MM.1S (cell line): Measurements from ENCODE around the gene SH2D7.
A peak's percentile ranks its signal among the peaks of the same experiment; 100 is the strongest.

Experiments
- DNase-seq: peaks from one replicate; pipeline ENCODE4 v3.0.0-alpha.2; 2015
- H2AFZ ChIP-seq: fragments of 300-600 bp; sonication (generic); 2 replicates; pipeline ENCODE4 v1.6.0; 2016; ENCODE audit warnings: antibody characterized with exemption, low read length
- H3F3A ChIP-seq: fragments of 300-600 bp; sonication (generic); 2 replicates; pipeline ENCODE4 v1.6.1; 2016; ENCODE audit warnings: mild to moderate bottlenecking, antibody characterized with exemption, low read length, moderate library complexity, mixed read lengths; ENCODE audit not compliant: insufficient read depth
- H3K27ac ChIP-seq: fragments of 300-600 bp; sonication (generic); 2 replicates; pipeline ENCODE4 v1.5.1; 2016; ENCODE audit warnings: mild to moderate bottlenecking, low read length
- H3K27me3 ChIP-seq: fragments of 300-600 bp; sonication (generic); replicated peaks from 2 replicates; pipeline ENCODE4 v1.6.0; 2016; ENCODE audit warnings: low read length; ENCODE audit not compliant: insufficient read depth
- H3K36me3 ChIP-seq: fragments of 300-600 bp; sonication (generic); replicated peaks from 2 replicates; pipeline ENCODE4 v1.6.1; 2016; ENCODE audit warnings: mild to moderate bottlenecking, low read length, mixed read lengths; ENCODE audit not compliant: insufficient read depth
- H3K4me1 ChIP-seq: fragments of 300-600 bp; sonication (generic); 2 replicates; pipeline ENCODE4 v1.6.1; 2016; ENCODE audit warnings: low read length, mixed read lengths
- H3K4me2 ChIP-seq: fragments of 300-600 bp; sonication (generic); 2 replicates; pipeline ENCODE4 v1.6.0; 2016; ENCODE audit warnings: low read depth, low read length
- H3K4me3 ChIP-seq: fragments of 300-600 bp; sonication (generic); 2 replicates; pipeline ENCODE4 v1.5.1; 2016; ENCODE audit warnings: low read length, mixed read lengths
- H3K79me2 ChIP-seq: fragments of 300-600 bp; sonication (generic); 2 replicates; pipeline ENCODE4 v1.6.1; 2016; ENCODE audit warnings: mixed run types, low read length, mixed read lengths
- H3K9ac ChIP-seq: fragments of 300-600 bp; sonication (generic); 2 replicates; pipeline ENCODE4 v1.6.1; 2016; ENCODE audit warnings: low read length, mixed read lengths
- H3K9me2 ChIP-seq: fragments of 300-600 bp; sonication (generic); replicated peaks from 2 replicates; pipeline ENCODE4 v1.6.1; 2016; ENCODE audit warnings: mild to moderate bottlenecking, low read length, mixed read lengths; ENCODE audit not compliant: insufficient read depth
- H3K9me3 ChIP-seq: fragments of 300-600 bp; sonication (generic); replicated peaks from 2 replicates; pipeline ENCODE4 v1.6.1; 2016; ENCODE audit warnings: mild to moderate bottlenecking, low read length, mixed read lengths; ENCODE audit not compliant: insufficient read depth
- H4K20me1 ChIP-seq: fragments of 300-600 bp; sonication (generic); 2 replicates; pipeline ENCODE4 v1.6.1; 2016; ENCODE audit warnings: mild to moderate bottlenecking, low read length, moderate library complexity, mixed read lengths; ENCODE audit not compliant: insufficient read depth
- CTCF ChIP-seq: fragments of 300-600 bp; sonication (generic); IDR thresholded peaks from 2 replicates; pipeline ENCODE4 v1.5.1; 2016; ENCODE audit warnings: antibody characterized with exemption, low read length, mixed read lengths
- EZH2 ChIP-seq: fragments of 300-600 bp; sonication (generic); optimal IDR thresholded peaks from 2 replicates; pipeline ENCODE3; 2017; ENCODE audit warnings: low read depth, mild to moderate bottlenecking, antibody characterized with exemption, low read length, mixed read lengths
- EZH2phosphoT487 ChIP-seq: fragments of 300-600 bp; sonication (generic); IDR thresholded peaks from 2 replicates; pipeline ENCODE4 v1.6.1; 2018; ENCODE audit warnings: antibody characterized with exemption, low read length

Gene SH2D7

DNA sequence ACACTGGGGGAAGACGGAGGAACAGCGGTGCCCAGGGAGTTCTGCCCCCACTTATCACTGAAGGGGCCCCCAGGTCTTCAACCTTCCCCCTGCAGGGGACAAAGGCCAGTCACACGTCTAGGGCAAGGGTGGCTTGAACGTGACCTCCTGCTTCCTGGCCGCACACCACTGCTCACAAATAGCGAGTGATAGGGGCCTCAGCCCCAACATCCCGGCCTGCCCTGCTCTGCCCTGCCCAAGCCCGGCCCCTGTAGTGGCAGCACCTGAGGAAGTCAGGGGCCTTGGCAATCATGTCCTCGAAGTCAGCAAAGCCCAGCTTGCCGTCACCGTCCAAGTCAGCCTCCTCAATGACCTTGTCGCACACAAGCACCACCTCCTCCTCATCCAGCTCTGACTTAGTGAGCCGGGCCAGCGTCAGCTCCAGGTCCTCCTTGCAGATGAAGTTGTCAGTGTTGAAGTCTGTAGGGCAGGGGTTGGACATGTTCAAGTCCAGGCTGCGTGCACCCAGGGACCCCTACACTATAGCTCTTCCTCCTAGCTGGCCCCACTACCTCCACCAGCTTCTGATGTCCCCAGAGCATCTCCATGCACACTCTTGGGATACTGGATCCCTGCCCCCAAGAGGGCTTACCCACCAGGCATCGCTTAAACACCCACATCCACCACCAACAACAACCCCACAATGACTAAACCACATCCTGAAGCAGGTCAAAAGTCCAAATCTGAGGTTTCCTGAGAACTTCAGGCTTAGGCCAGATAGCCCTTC lies 13.3 kb downstream of the SH2D7 start:
- Histone ChIP-seq H3K4me2 (no peak overlapping the region), H3K9me2 (no peaks in the 10 kb centered on the region), H3F3A (no peaks in the 10 kb centered on the region), H4K20me1 (no peaks in the 10 kb centered on the region), H2AFZ (no peak overlapping the region), H3K9ac (no peak overlapping the region), H3K4me1 (peaks cover 3% of the 10 kb centered on the region; the same call in 1 of the 2 replicates), H3K27me3 (no peaks in the 10 kb centered on the region), H3K36me3 (no peaks in the 10 kb centered on the region), H3K4me3 (no peak overlapping the region), H3K79me2 (no peaks in the 10 kb centered on the region), H3K9me3 (no peaks in the 10 kb centered on the region), H3K27ac (no peak overlapping the region)
- TF ChIP-seq EZH2phosphoT487, result no peak
- no peak for TF ChIP-seq EZH2
- TF ChIP-seq CTCF, result no peak
- no peak for DNase-seq

- H4K20me1 ChIP-seq, result no peaks in the 10 kb centered on the region
- H3K27me3 ChIP-seq, result no peaks in the 10 kb centered on the region
- H3K4me1 ChIP-seq, result peaks cover 3% of the 10 kb centered on the region; the same call in 1 of the 2 replicates
- TF ChIP-seq EZH2, result no peak
- no peak for TF ChIP-seq EZH2phosphoT487
- no peak for TF ChIP-seq CTCF
- H3K9me3 ChIP-seq, result no peaks in the 10 kb centered on the region
- no peak overlapping the region for H3K9ac ChIP-seq
- no peaks in the 10 kb centered on the region for H3K9me2 ChIP-seq
- no peak overlapping the region for H3K4me3 ChIP-seq
- H3K4me2 ChIP-seq, result no peak overlapping the region
- no peaks in the 10 kb centered on the region for H3K36me3 ChIP-seq
- no peaks in the 10 kb centered on the region for H3K79me2 ChIP-seq
- no peaks in the 10 kb centered on the region for H3F3A ChIP-seq
- DNase-seq, result no peak
- no peak overlapping the region for H2AFZ ChIP-seq
- H3K27ac ChIP-seq, result no peak overlapping the region
These were observed 15.1 kb downstream of the SH2D7 start for GRCh38 chr15:78107471-78107870.

DNA sequence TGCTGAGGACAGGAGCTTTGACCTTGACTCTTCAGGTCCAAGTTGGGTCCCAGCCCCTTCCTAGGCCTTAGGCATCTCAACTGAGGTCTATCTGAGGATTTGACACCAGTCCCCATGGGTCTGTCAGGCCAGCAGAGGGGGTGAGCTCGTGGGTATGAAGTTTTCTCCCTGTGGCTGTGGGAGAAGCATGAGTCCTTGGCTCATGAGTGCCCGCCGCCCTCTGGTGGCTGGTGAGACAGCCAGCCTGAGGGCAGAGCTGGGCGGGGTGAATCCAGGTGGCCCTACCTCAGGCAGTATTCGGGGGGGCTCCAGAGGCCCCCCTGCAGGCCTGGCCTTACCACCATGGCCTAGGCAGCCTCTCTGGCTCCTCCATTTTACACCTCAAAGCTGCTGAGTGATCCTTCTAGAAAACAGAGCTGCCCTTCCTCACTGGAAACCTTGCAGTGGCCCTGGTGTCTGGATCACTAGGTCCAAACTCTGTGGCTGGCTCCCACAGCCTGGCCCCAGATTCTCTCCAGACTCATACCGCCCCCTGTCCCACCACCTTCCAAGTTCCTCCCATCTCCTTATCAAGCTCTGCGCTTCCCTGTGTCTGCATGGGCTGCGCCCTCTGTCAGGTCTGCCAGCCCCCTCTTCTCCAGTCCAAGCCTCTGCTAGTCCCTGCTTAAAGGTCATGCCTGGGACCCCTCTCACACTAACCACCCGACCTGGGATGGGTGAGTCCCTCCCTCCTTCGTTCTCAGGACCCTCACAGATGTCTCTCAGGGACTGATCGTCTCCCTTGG lies 16.1 kb downstream of the SH2D7 start:
- Histone ChIP-seq H3K4me1 (peaks cover 1% of the 10 kb centered on the region; the same call in 1 of the 2 replicates), H3F3A (no peaks in the 10 kb centered on the region), H4K20me1 (no peaks in the 10 kb centered on the region), H3K27ac (no peak overlapping the region), H3K36me3 (no peaks in the 10 kb centered on the region), H3K4me2 (no peak overlapping the region), H3K9me2 (no peaks in the 10 kb centered on the region), H3K9ac (no peak overlapping the region), H3K27me3 (no peaks in the 10 kb centered on the region), H3K4me3 (no peak overlapping the region), H3K79me2 (no peaks in the 10 kb centered on the region), H2AFZ (no peak overlapping the region), H3K9me3 (no peaks in the 10 kb centered on the region)
- TF ChIP-seq CTCF (peak; percentile 96), EZH2phosphoT487 (no peak)
- peak; percentile 83 for DNase-seq
